IMR-90 (cell line): ENCODE results near the gene MORN4. TPM values are rescaled to one million over a fixed set of nuclear protein-coding genes. Genes with fewer than 3 reads are reported as not detected.

Source experiments
- ATAC-seq: fragments of 200-7000 bp; cut with Tn5 transposase; 2 replicates; pipeline ENCODE4 v1.9.1; 2020; ENCODE audit warnings: low read depth, mild to moderate bottlenecking, moderate library complexity
- BruUV-seq: library from RNA; stranded (reverse); fragments of 400-500 nt; replicated peaks from 2 replicates; lab custom pipeline; 2021; lab: Mats Ljungman, UMichigan
- CTCF ChIA-PET: fragments of 300-600 bp; formaldehyde crosslinking; extraction: SDS; loops from one replicate; lab custom pipeline; 2021; ENCODE audit warnings: antibody characterized with exemption; lab: Yijun Ruan, JAX
- POLR2A ChIA-PET: fragments of 300-600 bp; sonication (Branson Sonifier 250); formaldehyde crosslinking; loops from one replicate; lab custom pipeline; 2022; ENCODE audit warnings: antibody characterized with exemption; ENCODE audit not compliant: unreplicated experiment; lab: Charles Lee
- DNase-seq: peaks from one replicate; pipeline ENCODE4 v3.0.0; 2013
- H2AFZ ChIP-seq: replicated peaks from 2 replicates; pipeline ENCODE3; 2013; ENCODE audit warnings: low read length, mild to moderate bottlenecking; ENCODE audit not compliant: poor library complexity
- H2AK5ac ChIP-seq: 2 replicates; pipeline ENCODE4 v1.6.1; 2013; ENCODE audit warnings: low read depth, low read length, inconsistent platforms
- H2AK9ac ChIP-seq: replicated peaks from 2 replicates; pipeline ENCODE3; 2013; ENCODE audit warnings: mild to moderate bottlenecking, low read depth, low read length, moderate library complexity; ENCODE audit not compliant: poor library complexity
- H2BK120ac ChIP-seq: 2 replicates; pipeline ENCODE4 v1.6.1; 2013; ENCODE audit warnings: low read depth, low read length, inconsistent platforms
- H2BK15ac ChIP-seq: 3 replicates; pipeline ENCODE4 v1.6.1; 2013; ENCODE audit warnings: low read depth, low read length, inconsistent platforms
- H2BK20ac ChIP-seq: 2 replicates; pipeline ENCODE4 v1.6.1; 2013; ENCODE audit warnings: low read depth, mild to moderate bottlenecking, inconsistent platforms, low read length, moderate library complexity
- H2BK5ac ChIP-seq: 2 replicates; pipeline ENCODE4 v1.6.1; 2013; ENCODE audit warnings: mild to moderate bottlenecking, low read depth, low read length, inconsistent platforms; ENCODE audit not compliant: poor library complexity, severe bottlenecking
- H3K14ac ChIP-seq: replicated peaks from 2 replicates; pipeline ENCODE4 v1.6.1; 2013; ENCODE audit warnings: low read depth, low read length, inconsistent platforms
- H3K18ac ChIP-seq: 2 replicates; pipeline ENCODE4 v1.6.1; 2013; ENCODE audit warnings: low read depth, low read length, control low read depth
- H3K23ac ChIP-seq: 2 replicates; pipeline ENCODE4 v1.6.1; 2013; ENCODE audit warnings: low read depth, low read length, inconsistent platforms
- H3K27ac ChIP-seq: 2 replicates; pipeline ENCODE4 v1.5.1; 2013; ENCODE audit warnings: mild to moderate bottlenecking, control low read depth, low read length; ENCODE audit not compliant: insufficient read depth
- H3K27me3 ChIP-seq: 2 replicates; pipeline ENCODE4 v1.6.1; 2013; ENCODE audit warnings: low read length; ENCODE audit not compliant: control insufficient read depth, insufficient read depth
- H3K36me3 ChIP-seq: 2 replicates; pipeline ENCODE4 v1.6.1; 2013; ENCODE audit warnings: low read length, mixed read lengths; ENCODE audit not compliant: control insufficient read depth, insufficient read depth
- H3K4ac ChIP-seq: 2 replicates; pipeline ENCODE4 v1.6.1; 2013; ENCODE audit warnings: low read depth, low read length, inconsistent platforms
- H3K4me1 ChIP-seq: 2 replicates; pipeline ENCODE4 v1.6.1; 2013; ENCODE audit warnings: low read length, mixed read lengths; ENCODE audit not compliant: control insufficient read depth, insufficient read depth
- H3K4me2 ChIP-seq: 2 replicates; pipeline ENCODE4 v1.6.1; 2013; ENCODE audit warnings: low read depth, mild to moderate bottlenecking, control low read depth, low read length, moderate library complexity
- H3K4me3 ChIP-seq: 2 replicates; pipeline ENCODE4 v1.5.1; 2013; ENCODE audit warnings: low read depth, mild to moderate bottlenecking, control low read depth, low read length, moderate library complexity; ENCODE audit not compliant: insufficient read depth
- H3K56ac ChIP-seq: 2 replicates; pipeline ENCODE4 v1.6.1; 2013; ENCODE audit warnings: low read length, inconsistent platforms; ENCODE audit not compliant: insufficient read depth; ENCODE audit errors: extremely low read depth
- H3K79me1 ChIP-seq, 2 experiments: 2 replicates each; pipeline ENCODE4 v1.6.1; 2013; ENCODE audit warnings: low read length in 2 of 2, inconsistent platforms in 1 of 2, low read depth in 1 of 2
- H3K9ac ChIP-seq: 2 replicates; pipeline ENCODE4 v1.6.1; 2013; ENCODE audit warnings: low read depth, low read length, control low read depth
- H3K9me1 ChIP-seq: 2 replicates; pipeline ENCODE4 v1.6.1; 2013; ENCODE audit warnings: low read length, inconsistent platforms; ENCODE audit not compliant: insufficient read depth
- H3K9me3 ChIP-seq: 2 replicates; pipeline ENCODE4 v1.6.1; 2013; ENCODE audit warnings: low read length; ENCODE audit not compliant: control insufficient read depth, insufficient read depth
- H4K20me1 ChIP-seq: 2 replicates; pipeline ENCODE4 v1.6.1; 2013; ENCODE audit warnings: low read length, inconsistent platforms; ENCODE audit not compliant: insufficient read depth
- H4K5ac ChIP-seq: 2 replicates; pipeline ENCODE4 v1.6.1; 2013; ENCODE audit warnings: mild to moderate bottlenecking, low read depth, low read length, control low read depth
- H4K8ac ChIP-seq, 2 experiments: 2 replicates each; pipeline ENCODE4 v1.6.1; 2013; ENCODE audit warnings: low read depth in 2 of 2, low read length in 2 of 2, control low read depth in 1 of 2, inconsistent platforms in 1 of 2
- H4K91ac ChIP-seq: 2 replicates; pipeline ENCODE4 v1.6.1; 2013; ENCODE audit warnings: low read depth, low read length, inconsistent platforms; ENCODE audit not compliant: insufficient read depth
- CHD1 ChIP-seq: IDR thresholded peaks from 2 replicates; pipeline ENCODE4 v1.6.1; 2012; ENCODE audit warnings: low read depth, low read length, improper control_type of control experiment
- FOS ChIP-seq: fragments of 150-350 bp; IDR thresholded peaks from 2 replicates; pipeline ENCODE4 v1.6.1; 2016; ENCODE audit warnings: low read depth, low read length
- MAFK ChIP-seq: IDR thresholded peaks from 2 replicates; pipeline ENCODE4 v1.6.1; 2012; ENCODE audit warnings: low read depth, low read length, improper control_type of control experiment
- MAZ ChIP-seq: IDR thresholded peaks from 2 replicates; pipeline ENCODE4 v1.6.1; 2012; ENCODE audit warnings: low read depth, mild to moderate bottlenecking, low read length, improper control_type of control experiment, moderate library complexity, borderline replicate concordance
- MXI1 ChIP-seq: IDR thresholded peaks from 2 replicates; pipeline ENCODE4 v1.6.1; 2012; ENCODE audit warnings: low read depth, mild to moderate bottlenecking, low read length, moderate library complexity, borderline replicate concordance
- POLR2A ChIP-seq: IDR thresholded peaks from 2 replicates; pipeline ENCODE4 v1.6.1; 2012; ENCODE audit warnings: mild to moderate bottlenecking, low read depth, low read length
- RAD21 ChIP-seq: IDR thresholded peaks from 2 replicates; pipeline ENCODE4 v1.6.1; 2012; ENCODE audit warnings: low read length, improper control_type of control experiment
- RCOR1 ChIP-seq: IDR thresholded peaks from 2 replicates; pipeline ENCODE4 v1.6.1; 2012; ENCODE audit warnings: mild to moderate bottlenecking, low read length, improper control_type of control experiment; ENCODE audit not compliant: insufficient replicate concordance
- SMC3 ChIP-seq: fragments of 150-350 bp; IDR thresholded peaks from 2 replicates; pipeline ENCODE4 v1.6.1; 2016; ENCODE audit warnings: low read depth, mild to moderate bottlenecking, antibody characterized with exemption, low read length, moderate library complexity
- WGBS, 2 experiments: methylation state at CpG; one replicate each; pipeline versions ENCODE4 v1.1.5 to v1.1.7; 2013; ENCODE audit warnings: missing lambda C conversion rate in 2 of 2; ENCODE audit not compliant: insufficient read length in 1 of 2; ENCODE audit errors: extremely low coverage in 2 of 2; 5-methylcytosine and 5-hydroxymethylcytosine counted together
- dilution Hi-C: fragments of 300-500 bp; cut with HindIII; formaldehyde crosslinking; loops from one replicate; pipeline ENCODE4 v1.14.3; 2018; ENCODE audit warnings: low sequenced_read_pairs; ENCODE audit not compliant: unreplicated experiment
- in situ Hi-C: fragments of 300-500 bp; cut with MboI; formaldehyde crosslinking; loops from 3 replicates; pipeline ENCODE4 v1.14.3; 2019; ENCODE audit warnings: low sequenced_read_pairs, inconsistent platforms, mixed read lengths
- intact Hi-C: fragments of 100-400 bp; cut with micrococcal nuclease; formaldehyde crosslinking; loops from 2 replicates; pipeline ENCODE4 v1.10.0; 2022
- polyA plus RNA-seq, 3 experiments: library from polyadenylated mRNA; depleted of rRNA; stranded (reverse); fragments of >200 nt; gene quantifications; 2 replicates each; pipeline ENCODE4 v1.2.3, GENCODE V29; 2012; ENCODE audit warnings: low replicate concordance in 1 of 3
- total RNA-seq: library from RNA; depleted of rRNA; stranded (reverse); fragments of >200 nt; gene quantifications from 2 replicates; pipeline ENCODE4 v1.2.3, GENCODE V29; 2012
- TF ChIP-seq, protein P1 (sequence below): fragments of 150-350 bp; IDR thresholded peaks from 2 replicates; pipeline ENCODE4 v1.6.1; 2017; ENCODE audit warnings: mild to moderate bottlenecking, antibody characterized with exemption, low read length, low read depth
- TF ChIP-seq, protein P2 (sequence below): conservative IDR thresholded peaks from 2 replicates; pipeline ENCODE4 v1.5.1; 2012; ENCODE audit warnings: mild to moderate bottlenecking, low read depth, low read length, improper control_type of control experiment
- TF ChIP-seq, protein P3 (sequence below): fragments of 150-350 bp; IDR thresholded peaks from 2 replicates; pipeline ENCODE4 v1.6.1; 2016; ENCODE audit warnings: low read depth, mild to moderate bottlenecking, low read length, moderate library complexity, borderline replicate concordance

The MORN4 gene
- total and polyA plus RNA-seq, 2 of the 4 experiments (the other 2 are of a cell fraction), result 3.2 to 8.4 TPM

- Histone ChIP-seq H4K8ac (peak overlapping the region in 1 of 2 experiments; percentile 57; a peak in 2 of 4 replicates), H2BK15ac (peak overlapping the region; percentile 45; the same call in 1 of the 3 replicates), H2AFZ (peak overlapping the region; percentile 84), H3K4ac (peak overlapping the region; percentile 71), H2BK20ac (no peak overlapping the region), H3K79me1 (peaks cover 10 to 37% of the 10 kb centered on the region in 2 experiments; a peak in 3 of 4 replicates), H3K4me1 (no peaks in the 10 kb centered on the region), H3K36me3 (peaks cover 9% of the 10 kb centered on the region), H2BK5ac (peak overlapping the region; percentile 91), H4K5ac (no peak overlapping the region), H2AK9ac (peak overlapping the region; percentile 94), H3K56ac (peak overlapping the region; percentile 66; the same call in 1 of the 2 replicates), H3K4me2 (peak overlapping the region; percentile 90), H3K23ac (peak overlapping the region; percentile 82), H2BK120ac (peak overlapping the region; percentile 43), H3K14ac (peak overlapping the region; percentile 49), H3K9me1 (peaks cover 7% of the 10 kb centered on the region; the same call in 1 of the 2 replicates), H3K9ac (peak overlapping the region; percentile 90), H3K18ac (peak overlapping the region; percentile 55; the same call in 1 of the 2 replicates), H3K27ac (peak overlapping the region; percentile 88), H2AK5ac (peak overlapping the region; percentile 22), H3K27me3 (no peaks in the 10 kb centered on the region), H3K4me3 (peak overlapping the region; percentile 77), H4K91ac (peak overlapping the region; percentile 10), H3K9me3 (no peaks in the 10 kb centered on the region), H4K20me1 (peaks cover 9% of the 10 kb centered on the region; the same call in 1 of the 2 replicates)
- no TSS peak for BruUV-seq
- in situ Hi-C loops, result no loop called here
- DNase-seq (peak; percentile 77), ATAC-seq (peak; percentile 39)
- ChIA-PET CTCF (interaction anchor here (0.6 to 1.2 kb wide), 4 partner anchors 14 to 555 kb away, joined by 3 to 4 read pairs (median 3); no protein-coding TSS in a partner anchor), POLR2A (interaction anchor here (1.0 kb wide), 1 partner anchor 13 kb away, joined by 3 read pairs; no protein-coding TSS in a partner anchor)
- 2% methylated on average over 36 of the region's 67 CpGs; no CpG with 5 or more reads in 1 of the 2 experiments for WGBS, 2 experiments
- intact Hi-C loops, result loop anchor here (1.0 to 5.0 kb wide), 3 partner anchors 8 to 144 kb away; partner anchors contain the start of genes ANKRD2, MMS19 and UBTD1
- dilution Hi-C loops, result no loop called here
- TF ChIP-seq RCOR1 (no peak), SMC3 (no peak), CHD1 (no peak; the same call in 1 of the 2 replicates), MXI1 (no peak), POLR2A (no peak), RAD21 (no peak), FOS (no peak), MAZ (no peak), MAFK (no peak)
- TF ChIP-seq, protein P1, sequence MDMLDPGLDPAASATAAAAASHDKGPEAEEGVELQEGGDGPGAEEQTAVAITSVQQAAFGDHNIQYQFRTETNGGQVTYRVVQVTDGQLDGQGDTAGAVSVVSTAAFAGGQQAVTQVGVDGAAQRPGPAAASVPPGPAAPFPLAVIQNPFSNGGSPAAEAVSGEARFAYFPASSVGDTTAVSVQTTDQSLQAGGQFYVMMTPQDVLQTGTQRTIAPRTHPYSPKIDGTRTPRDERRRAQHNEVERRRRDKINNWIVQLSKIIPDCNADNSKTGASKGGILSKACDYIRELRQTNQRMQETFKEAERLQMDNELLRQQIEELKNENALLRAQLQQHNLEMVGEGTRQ, result no peak
- TF ChIP-seq, protein P2, sequence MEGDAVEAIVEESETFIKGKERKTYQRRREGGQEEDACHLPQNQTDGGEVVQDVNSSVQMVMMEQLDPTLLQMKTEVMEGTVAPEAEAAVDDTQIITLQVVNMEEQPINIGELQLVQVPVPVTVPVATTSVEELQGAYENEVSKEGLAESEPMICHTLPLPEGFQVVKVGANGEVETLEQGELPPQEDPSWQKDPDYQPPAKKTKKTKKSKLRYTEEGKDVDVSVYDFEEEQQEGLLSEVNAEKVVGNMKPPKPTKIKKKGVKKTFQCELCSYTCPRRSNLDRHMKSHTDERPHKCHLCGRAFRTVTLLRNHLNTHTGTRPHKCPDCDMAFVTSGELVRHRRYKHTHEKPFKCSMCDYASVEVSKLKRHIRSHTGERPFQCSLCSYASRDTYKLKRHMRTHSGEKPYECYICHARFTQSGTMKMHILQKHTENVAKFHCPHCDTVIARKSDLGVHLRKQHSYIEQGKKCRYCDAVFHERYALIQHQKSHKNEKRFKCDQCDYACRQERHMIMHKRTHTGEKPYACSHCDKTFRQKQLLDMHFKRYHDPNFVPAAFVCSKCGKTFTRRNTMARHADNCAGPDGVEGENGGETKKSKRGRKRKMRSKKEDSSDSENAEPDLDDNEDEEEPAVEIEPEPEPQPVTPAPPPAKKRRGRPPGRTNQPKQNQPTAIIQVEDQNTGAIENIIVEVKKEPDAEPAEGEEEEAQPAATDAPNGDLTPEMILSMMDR, result no peak
- TF ChIP-seq, protein P3, sequence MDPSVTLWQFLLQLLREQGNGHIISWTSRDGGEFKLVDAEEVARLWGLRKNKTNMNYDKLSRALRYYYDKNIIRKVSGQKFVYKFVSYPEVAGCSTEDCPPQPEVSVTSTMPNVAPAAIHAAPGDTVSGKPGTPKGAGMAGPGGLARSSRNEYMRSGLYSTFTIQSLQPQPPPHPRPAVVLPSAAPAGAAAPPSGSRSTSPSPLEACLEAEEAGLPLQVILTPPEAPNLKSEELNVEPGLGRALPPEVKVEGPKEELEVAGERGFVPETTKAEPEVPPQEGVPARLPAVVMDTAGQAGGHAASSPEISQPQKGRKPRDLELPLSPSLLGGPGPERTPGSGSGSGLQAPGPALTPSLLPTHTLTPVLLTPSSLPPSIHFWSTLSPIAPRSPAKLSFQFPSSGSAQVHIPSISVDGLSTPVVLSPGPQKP, result no peak
These were observed 7.8 kb upstream of the MORN4 start for GRCh38 chr10:97640868-97641811.
